ENCODE measurements around the gene ALG1L2. TPM values are rescaled to one million over a fixed set of nuclear protein-coding genes. Genes with fewer than 3 reads are reported as not detected.

Gene ALG1L2
- 0.49 TPM in 1 of 2 replicates, not detected in the other for total RNA-seq

GRCh38 chr3:130081351-130081881 lies at the start of gene ALG1L2:
ALG1L2 (plus strand) TSS chr3:130081831; CDS start chr3:130082017, 186 bp downstream.

Other genes starting within 250 kb of the ALG1L2 start
- 12.3 and 32.8 TPM in 2 replicates for gene TMCC1, start 188.1 kb upstream of the ALG1L2 start, total RNA-seq
- gene TRH, start 107.1 kb upstream of the ALG1L2 start, total RNA-seq = not detected in 2 replicates